NB4 (cell line): Measurements from ENCODE around the gene UROC1.

Source experiments
- DNase-seq: peaks from one replicate; pipeline ENCODE4 v3.0.0; 2010; ENCODE audit warnings: low read depth
- H3K4me3 ChIP-seq: one replicate; pipeline ENCODE4 v1.5.1; 2011; ENCODE audit warnings: mild to moderate bottlenecking, low read depth, low read length, moderate library complexity
- MYC ChIP-seq: IDR thresholded peaks from 2 replicates; pipeline ENCODE4 v1.6.1; 2011; ENCODE audit warnings: low read depth, low read length
- POLR2A ChIP-seq: IDR thresholded peaks from 2 replicates; pipeline ENCODE4 v1.6.1; 2011; ENCODE audit warnings: mild to moderate bottlenecking; ENCODE audit not compliant: insufficient read length; ENCODE audit errors: extremely low read depth
- TF ChIP-seq, protein P1 (sequence below): IDR thresholded peaks from one replicate; pipeline ENCODE4 v1.5.1; 2012; ENCODE audit warnings: low read depth, low read length
- TF ChIP-seq, protein P2 (sequence below): IDR thresholded peaks from 2 replicates; pipeline ENCODE4 v1.6.1; 2011; ENCODE audit warnings: low read depth, low read length

Gene UROC1

DNA sequence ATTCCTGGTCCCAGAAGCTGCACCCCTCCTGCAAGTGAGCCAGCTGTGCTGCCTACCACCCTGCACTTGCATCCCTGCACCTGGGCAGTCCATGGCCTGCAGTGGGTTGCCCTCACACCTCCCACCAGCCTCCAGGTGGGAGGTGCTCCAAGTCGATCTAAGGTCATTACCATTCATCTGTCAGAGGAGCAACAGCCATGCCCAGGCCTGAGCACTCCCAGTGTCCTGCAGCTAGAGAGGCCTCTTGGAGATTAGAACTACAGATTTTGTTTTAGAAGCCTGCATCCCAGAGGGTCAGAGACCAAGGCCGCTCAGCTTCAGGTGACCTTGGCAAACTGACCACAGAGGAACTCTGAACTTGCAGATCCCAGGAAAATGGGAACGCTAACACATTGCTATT is 32.9 kb downstream of the UROC1 start:
- TF ChIP-seq MYC: no peak
- TF ChIP-seq POLR2A: no peak
- TF ChIP-seq, protein P1, sequence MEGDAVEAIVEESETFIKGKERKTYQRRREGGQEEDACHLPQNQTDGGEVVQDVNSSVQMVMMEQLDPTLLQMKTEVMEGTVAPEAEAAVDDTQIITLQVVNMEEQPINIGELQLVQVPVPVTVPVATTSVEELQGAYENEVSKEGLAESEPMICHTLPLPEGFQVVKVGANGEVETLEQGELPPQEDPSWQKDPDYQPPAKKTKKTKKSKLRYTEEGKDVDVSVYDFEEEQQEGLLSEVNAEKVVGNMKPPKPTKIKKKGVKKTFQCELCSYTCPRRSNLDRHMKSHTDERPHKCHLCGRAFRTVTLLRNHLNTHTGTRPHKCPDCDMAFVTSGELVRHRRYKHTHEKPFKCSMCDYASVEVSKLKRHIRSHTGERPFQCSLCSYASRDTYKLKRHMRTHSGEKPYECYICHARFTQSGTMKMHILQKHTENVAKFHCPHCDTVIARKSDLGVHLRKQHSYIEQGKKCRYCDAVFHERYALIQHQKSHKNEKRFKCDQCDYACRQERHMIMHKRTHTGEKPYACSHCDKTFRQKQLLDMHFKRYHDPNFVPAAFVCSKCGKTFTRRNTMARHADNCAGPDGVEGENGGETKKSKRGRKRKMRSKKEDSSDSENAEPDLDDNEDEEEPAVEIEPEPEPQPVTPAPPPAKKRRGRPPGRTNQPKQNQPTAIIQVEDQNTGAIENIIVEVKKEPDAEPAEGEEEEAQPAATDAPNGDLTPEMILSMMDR: no peak
- TF ChIP-seq, protein P2, sequence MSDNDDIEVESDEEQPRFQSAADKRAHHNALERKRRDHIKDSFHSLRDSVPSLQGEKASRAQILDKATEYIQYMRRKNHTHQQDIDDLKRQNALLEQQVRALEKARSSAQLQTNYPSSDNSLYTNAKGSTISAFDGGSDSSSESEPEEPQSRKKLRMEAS: no peak
- H3K4me3 ChIP-seq: no peak overlapping the region

DNA sequence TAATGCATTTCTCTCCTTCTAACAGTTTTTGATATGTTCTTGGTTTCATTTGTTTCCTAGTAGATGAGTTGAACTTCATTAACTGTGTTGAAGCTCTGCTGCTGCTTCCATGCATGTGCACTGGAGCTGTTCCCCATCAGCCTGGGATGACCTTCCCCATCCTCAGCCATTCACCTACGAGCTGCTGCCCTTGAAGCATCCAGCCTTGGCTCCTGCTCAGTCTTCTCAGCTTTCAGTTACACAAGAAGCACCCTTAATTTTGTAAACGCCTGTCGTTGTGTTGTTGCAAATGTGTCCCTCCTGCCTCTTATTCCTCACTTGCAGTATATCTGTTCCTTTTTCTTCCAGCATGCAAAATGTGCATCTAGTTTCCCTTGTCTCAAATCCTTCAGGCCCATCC is 33.4 kb downstream of the UROC1 start:
- no peak overlapping the region for H3K4me3 ChIP-seq
- no peak for DNase-seq
- TF ChIP-seq, protein P2: no peak
- no peak for TF ChIP-seq POLR2A
- TF ChIP-seq, protein P1: no peak
- TF ChIP-seq MYC: no peak

More for the DNA sequence above, 32.9 kb downstream of the UROC1 start:
- DNase-seq: no peak

DNA sequence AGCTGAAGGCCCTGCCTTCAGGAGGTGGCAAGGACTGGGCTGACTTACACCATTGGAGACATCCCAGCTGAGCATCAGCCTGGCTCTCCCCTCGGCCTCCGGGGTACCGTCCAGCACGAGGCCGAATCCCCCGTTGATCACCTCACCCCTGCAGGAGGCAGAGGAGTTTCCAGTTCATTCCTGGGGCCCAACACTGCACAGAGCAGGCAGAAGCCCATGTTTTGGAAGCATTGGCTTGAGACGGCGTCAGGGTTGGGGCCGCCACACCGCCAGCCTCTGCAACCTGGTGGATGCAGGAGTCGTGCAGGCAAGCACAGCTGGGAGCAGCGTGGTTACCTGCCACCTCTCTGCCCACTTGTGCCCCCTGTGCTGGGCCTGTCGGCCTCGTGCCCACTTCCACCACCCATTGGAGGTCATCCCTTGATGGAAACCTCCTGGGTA is 34.2 kb downstream of the UROC1 start:
- no peak overlapping the region for H3K4me3 ChIP-seq
- DNase-seq: no peak
- TF ChIP-seq, protein P2: no peak
- TF ChIP-seq, protein P1: no peak
- TF ChIP-seq POLR2A (no peak), MYC (no peak)

DNA sequence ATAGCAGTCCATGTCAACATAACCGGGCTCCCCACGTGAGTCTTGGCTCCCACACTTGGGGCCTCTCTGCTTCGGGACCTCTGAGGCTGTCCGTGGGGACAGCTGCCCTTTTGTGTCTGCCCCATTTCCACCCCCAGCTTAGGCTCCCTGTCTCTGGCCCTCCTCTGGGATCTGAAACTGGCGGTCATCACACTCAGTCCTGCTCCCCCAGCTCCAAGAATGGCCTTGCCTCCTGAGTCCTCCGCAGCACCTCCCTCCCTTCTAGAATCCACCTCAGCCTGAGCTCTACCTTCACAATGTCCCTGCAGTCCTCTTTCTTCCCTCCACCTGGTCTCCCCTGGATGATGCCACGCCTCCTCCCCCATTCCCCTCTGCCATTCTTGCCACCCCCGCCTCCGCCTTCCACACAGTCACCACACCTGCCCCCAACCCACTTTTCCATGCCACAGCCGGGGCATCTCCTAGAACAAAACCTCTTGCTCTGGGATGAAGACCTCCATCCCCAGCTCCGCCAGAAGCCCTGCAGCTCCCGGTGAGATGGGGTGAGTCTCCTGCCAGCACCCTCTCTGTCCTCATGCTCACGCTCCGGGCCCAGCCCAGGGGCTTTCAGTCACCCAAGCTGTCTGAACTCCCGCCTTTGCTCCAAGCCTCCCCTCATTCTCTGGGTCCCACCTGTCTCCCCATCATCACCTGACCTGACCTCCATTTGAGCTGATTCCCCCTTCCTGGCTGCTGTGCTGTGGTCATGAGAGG is 34.9 kb downstream of the UROC1 start:
- H3K4me3 ChIP-seq: no peak overlapping the region
- DNase-seq: no peak
- TF ChIP-seq POLR2A (no peak), MYC (no peak)
- TF ChIP-seq, protein P1: no peak
- TF ChIP-seq, protein P2: no peak

DNA sequence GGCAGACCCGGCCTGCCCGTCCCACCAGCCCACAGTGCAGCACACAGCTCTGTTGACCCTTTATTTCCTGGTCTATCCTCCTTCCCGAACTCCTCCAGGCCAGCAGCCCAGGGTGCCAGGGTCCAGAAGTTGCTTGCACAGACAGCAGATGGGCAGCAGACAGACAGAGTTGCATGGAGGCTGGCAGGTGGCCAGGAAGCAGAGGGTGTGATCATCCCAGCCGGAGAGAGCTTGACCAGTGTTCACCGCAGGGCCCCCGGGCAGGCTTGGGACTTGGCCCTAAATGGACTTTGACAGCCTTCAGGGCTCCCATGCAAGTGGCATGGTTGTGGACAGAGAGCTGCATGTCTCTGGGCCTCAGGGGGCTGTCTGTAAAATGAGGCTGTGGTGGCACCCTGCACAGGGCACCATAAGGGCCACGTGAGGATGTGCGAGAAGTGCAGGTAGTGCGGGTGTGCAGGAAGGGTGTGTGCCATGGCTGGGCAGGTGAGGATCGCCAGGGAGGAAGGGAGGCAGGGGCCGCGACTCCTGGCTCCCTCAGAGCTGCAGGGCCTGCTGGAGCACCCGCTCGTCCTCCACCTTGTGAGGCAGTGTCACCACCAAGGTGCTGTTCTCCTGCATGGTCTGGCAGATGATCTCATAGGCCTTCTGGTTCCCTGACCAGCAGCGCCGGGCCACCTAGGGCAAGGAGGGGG is 35.6 kb downstream of the UROC1 start:
- TF ChIP-seq, protein P2: no peak
- TF ChIP-seq, protein P1: no peak
- no peak for TF ChIP-seq MYC
- no peak overlapping the region for H3K4me3 ChIP-seq
- DNase-seq: no peak
